ENCODE data around the gene ZIC3. TPM values are rescaled to one million over a fixed set of nuclear protein-coding genes. Genes with fewer than 3 reads are reported as not detected.
A peak's percentile ranks its signal among the peaks of the same experiment; 100 is the strongest.

Gene ZIC3
- under 1 TPM in 1 of 4 donors, not detected in 3; 0.01 TPM for polyA plus RNA-seq
- long read RNA-seq, donor 1, result 0 reads
- long read RNA-seq, donor 2, result 0 reads
- long read RNA-seq, donor 3, result 0 reads
- long read RNA-seq, donor 4, result 0 reads
- long read RNA-seq, donor 5, result 0 reads
- long read RNA-seq, donor 6, result 0 reads
- long read RNA-seq, donor 7, result 0 reads
- long read RNA-seq, donor 8, partial matches to known transcripts, result 0 of 1 reads
- long read RNA-seq, donor 8, other reads (novel, unspliced or antisense), result 0 of 1 reads
- long read RNA-seq, donor 9, result 0 reads
- long read RNA-seq, donor 10, result 0 reads

GRCh38 chrX:137565921-137566745 lies at the start of gene ZIC3:
ZIC3 (plus strand) TSS chrX:137566127; CDS start chrX:137566692, 565 bp downstream.
- WGBS, 3 donors, result 4 to 35% (median 11%) methylated on average over 33 to 69 of the region's 69 CpGs
- DNase-seq (peak; percentile 28 to 44), FAIRE-seq (no peak)
- H3K27me3 ChIP-seq (ENCODE audit: control insufficient read depth in 3 of 3, insufficient read depth in 3 of 3, low read length in 3 of 3), result peaks cover 5 to 78% (median 24%) of the 10 kb centered on the region in 3 donors
- no peaks in the 10 kb centered on the region for H3K9me3 ChIP-seq (ENCODE audit: control insufficient read depth in 2 of 2, insufficient read depth in 1 of 2, low read depth in 1 of 2, low read length in 1 of 2)
- no peak within 1 kb of the TSS for H3K27ac ChIP-seq (ENCODE audit: low read depth in 1 of 3, low read length in 2 of 3)
- H3K4me3 ChIP-seq (ENCODE audit: low read depth in 1 of 3, low read length in 3 of 3), result peak within 1 kb of the TSS in 2 of 3 donors; percentile 7 to 24
- H3K4me1 ChIP-seq (ENCODE audit: control insufficient read depth in 3 of 3, insufficient read depth in 2 of 3, low read depth in 1 of 3, low read length in 2 of 3), result no peaks in the 10 kb centered on the region
- no peaks in the 10 kb centered on the region for H3K36me3 ChIP-seq (ENCODE audit: control insufficient read depth in 3 of 3, insufficient read depth in 2 of 3, low read depth in 1 of 3, low read length in 3 of 3)

- H3K4me1 ChIP-seq (ENCODE audit: control insufficient read depth in 3 of 3, insufficient read depth in 2 of 3, low read depth in 1 of 3, low read length in 2 of 3), result no peaks in the 10 kb centered on the region
- no peak overlapping the region for H3K27ac ChIP-seq (ENCODE audit: low read depth in 1 of 3, low read length in 2 of 3)
- H3K36me3 ChIP-seq (ENCODE audit: control insufficient read depth in 3 of 3, insufficient read depth in 2 of 3, low read depth in 1 of 3, low read length in 3 of 3), result no peaks in the 10 kb centered on the region
- H3K9me3 ChIP-seq (ENCODE audit: control insufficient read depth in 2 of 2, insufficient read depth in 1 of 2, low read depth in 1 of 2, low read length in 1 of 2), result no peaks in the 10 kb centered on the region
- no peak overlapping the region for H3K4me3 ChIP-seq (ENCODE audit: low read depth in 1 of 3, low read length in 3 of 3)
- 52 to 76% (median 64%) methylated on average over 3 of the region's 3 CpGs for WGBS, 3 donors
- no peaks in the 10 kb centered on the region for H3K27me3 ChIP-seq (ENCODE audit: control insufficient read depth in 3 of 3, insufficient read depth in 3 of 3, low read length in 3 of 3)
- DNase-seq (no peak), FAIRE-seq (no peak)
Observed at GRCh38 chrX:137519459-137519858, 46.5 kb upstream of the ZIC3 start.

DNA sequence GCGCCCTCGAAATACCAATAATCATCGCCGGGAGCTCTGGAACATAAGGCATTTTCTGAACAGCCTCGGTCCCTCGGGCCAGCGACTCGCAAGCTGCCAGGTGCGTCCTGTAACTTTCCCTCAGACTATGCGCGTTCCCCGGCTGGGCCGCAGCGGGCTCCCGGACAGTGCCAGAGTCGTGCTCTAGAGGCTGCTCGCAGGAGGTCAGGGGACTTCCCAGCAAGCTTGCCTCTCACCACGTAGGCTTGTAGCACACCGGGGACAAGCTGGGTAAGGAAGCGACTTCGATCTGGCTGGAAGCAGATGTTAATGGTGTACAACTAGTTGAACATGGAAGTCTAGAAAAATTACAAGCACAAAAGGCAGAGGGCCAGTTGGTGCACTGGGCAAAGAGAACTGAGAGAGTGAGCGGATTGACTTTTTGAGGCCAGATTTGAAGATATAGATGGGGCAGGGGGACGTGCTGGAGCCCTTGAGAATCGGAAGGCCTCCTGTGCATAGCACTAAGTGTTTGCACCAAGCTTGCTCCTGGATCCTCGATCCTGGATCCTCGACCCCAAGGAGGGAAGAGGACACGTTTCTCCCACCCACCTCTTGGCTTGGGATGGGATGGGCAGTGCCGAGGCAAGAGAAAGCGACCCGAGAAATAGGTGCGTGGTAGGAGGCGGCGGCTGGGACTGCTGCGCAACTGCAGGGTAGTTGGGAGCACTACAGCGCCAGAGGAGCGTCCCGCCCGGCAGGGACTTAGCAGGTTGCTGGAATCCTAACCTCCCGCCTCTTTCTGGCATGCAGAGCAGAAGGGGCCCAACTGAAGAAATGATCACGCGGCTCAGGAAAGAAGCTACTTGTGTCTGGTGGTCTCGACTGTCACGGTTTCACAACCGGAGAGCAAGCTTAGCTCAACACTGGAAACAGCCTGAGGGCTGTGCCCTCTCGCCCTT lies 19.9 kb upstream of the ZIC3 start:
- no peak for DNase-seq
- H3K9me3 ChIP-seq (ENCODE audit: control insufficient read depth in 2 of 2, insufficient read depth in 1 of 2, low read depth in 1 of 2, low read length in 1 of 2), result no peaks in the 10 kb centered on the region
- no peak for FAIRE-seq
- WGBS, 3 donors, result 8 to 44% (median 28%) methylated on average over 34 to 45 of the region's 45 CpGs
- no peak overlapping the region for H3K4me3 ChIP-seq (ENCODE audit: low read depth in 1 of 3, low read length in 3 of 3)
- no peak overlapping the region for H3K27ac ChIP-seq (ENCODE audit: low read depth in 1 of 3, low read length in 2 of 3)
- no peaks in the 10 kb centered on the region for H3K36me3 ChIP-seq (ENCODE audit: control insufficient read depth in 3 of 3, insufficient read depth in 2 of 3, low read depth in 1 of 3, low read length in 3 of 3)
- peaks cover 4 to 63% (median 25%) of the 10 kb centered on the region in 3 donors for H3K27me3 ChIP-seq (ENCODE audit: control insufficient read depth in 3 of 3, insufficient read depth in 3 of 3, low read length in 3 of 3)
- no peaks in the 10 kb centered on the region for H3K4me1 ChIP-seq (ENCODE audit: control insufficient read depth in 3 of 3, insufficient read depth in 2 of 3, low read depth in 1 of 3, low read length in 2 of 3)

DNA sequence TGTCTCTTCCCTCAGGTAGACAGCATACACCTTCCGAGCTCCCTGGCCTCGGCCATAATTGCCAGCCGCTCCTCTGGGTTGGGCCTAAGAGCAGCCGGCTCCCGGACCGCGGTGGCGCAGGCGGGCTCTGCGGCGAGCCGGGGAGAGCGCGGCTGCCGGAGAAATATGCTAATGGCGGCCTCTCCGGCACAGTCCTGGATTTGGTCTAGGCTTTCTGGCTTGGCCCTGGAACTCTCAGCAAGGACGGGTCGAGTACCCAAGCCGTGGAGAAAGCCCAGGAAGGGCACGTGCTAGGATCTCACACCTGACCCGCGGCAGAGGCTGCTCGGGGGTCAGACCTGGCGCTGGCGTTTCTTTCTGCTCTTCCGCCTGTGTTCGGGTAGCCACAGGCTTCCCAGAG lies 18.6 kb upstream of the ZIC3 start:
- Histone ChIP-seq H3K27ac (ENCODE audit: low read depth in 1 of 3, low read length in 2 of 3) (no peak overlapping the region), H3K4me3 (ENCODE audit: low read depth in 1 of 3, low read length in 3 of 3) (no peak overlapping the region), H3K36me3 (ENCODE audit: control insufficient read depth in 3 of 3, insufficient read depth in 2 of 3, low read depth in 1 of 3, low read length in 3 of 3) (no peaks in the 10 kb centered on the region), H3K27me3 (ENCODE audit: control insufficient read depth in 3 of 3, insufficient read depth in 3 of 3, low read length in 3 of 3) (peaks cover 4 to 70% (median 28%) of the 10 kb centered on the region in 3 donors), H3K4me1 (ENCODE audit: control insufficient read depth in 3 of 3, insufficient read depth in 2 of 3, low read depth in 1 of 3, low read length in 2 of 3) (no peaks in the 10 kb centered on the region), H3K9me3 (ENCODE audit: control insufficient read depth in 2 of 2, insufficient read depth in 1 of 2, low read depth in 1 of 2, low read length in 1 of 2) (no peaks in the 10 kb centered on the region)
- FAIRE-seq, result no peak
- DNase-seq, result no peak
- 4 to 36% (median 12%) methylated on average over 24 to 28 of the region's 28 CpGs for WGBS, 3 donors

GRCh38 chrX:137548261-137548660 lies 17.7 kb upstream of the ZIC3 start:
- 5 to 40% (median 16%) methylated on average over 12 to 14 of the region's 14 CpGs for WGBS, 3 donors

GRCh38 chrX:137549073-137549472 lies 16.9 kb upstream of the ZIC3 start:
- no peak overlapping the region for H3K4me3 ChIP-seq (ENCODE audit: low read depth in 1 of 3, low read length in 3 of 3)
- WGBS, 3 donors, result 3 to 38% (median 8%) methylated on average over 24 of the region's 24 CpGs
- no peaks in the 10 kb centered on the region for H3K9me3 ChIP-seq (ENCODE audit: control insufficient read depth in 2 of 2, insufficient read depth in 1 of 2, low read depth in 1 of 2, low read length in 1 of 2)
- no peak overlapping the region for H3K27ac ChIP-seq (ENCODE audit: low read depth in 1 of 3, low read length in 2 of 3)
- peaks cover 4 to 70% (median 28%) of the 10 kb centered on the region in 3 donors for H3K27me3 ChIP-seq (ENCODE audit: control insufficient read depth in 3 of 3, insufficient read depth in 3 of 3, low read length in 3 of 3)
- no peaks in the 10 kb centered on the region for H3K4me1 ChIP-seq (ENCODE audit: control insufficient read depth in 3 of 3, insufficient read depth in 2 of 3, low read depth in 1 of 3, low read length in 2 of 3)
- no peak for DNase-seq
- FAIRE-seq, result no peak
- H3K36me3 ChIP-seq (ENCODE audit: control insufficient read depth in 3 of 3, insufficient read depth in 2 of 3, low read depth in 1 of 3, low read length in 3 of 3), result no peaks in the 10 kb centered on the region

More at GRCh38 chrX:137548261-137548660, 17.7 kb upstream of the ZIC3 start:
- no peak overlapping the region for H3K4me3 ChIP-seq (ENCODE audit: low read depth in 1 of 3, low read length in 3 of 3)
- no peak for FAIRE-seq
- DNase-seq, result no peak
- H3K27ac ChIP-seq (ENCODE audit: low read depth in 1 of 3, low read length in 2 of 3), result no peak overlapping the region
- H3K27me3 ChIP-seq (ENCODE audit: control insufficient read depth in 3 of 3, insufficient read depth in 3 of 3, low read length in 3 of 3), result peaks cover 4 to 70% (median 28%) of the 10 kb centered on the region in 3 donors
- no peaks in the 10 kb centered on the region for H3K9me3 ChIP-seq (ENCODE audit: control insufficient read depth in 2 of 2, insufficient read depth in 1 of 2, low read depth in 1 of 2, low read length in 1 of 2)
- H3K4me1 ChIP-seq (ENCODE audit: control insufficient read depth in 3 of 3, insufficient read depth in 2 of 3, low read depth in 1 of 3, low read length in 2 of 3), result no peaks in the 10 kb centered on the region
- no peaks in the 10 kb centered on the region for H3K36me3 ChIP-seq (ENCODE audit: control insufficient read depth in 3 of 3, insufficient read depth in 2 of 3, low read depth in 1 of 3, low read length in 3 of 3)

DNA sequence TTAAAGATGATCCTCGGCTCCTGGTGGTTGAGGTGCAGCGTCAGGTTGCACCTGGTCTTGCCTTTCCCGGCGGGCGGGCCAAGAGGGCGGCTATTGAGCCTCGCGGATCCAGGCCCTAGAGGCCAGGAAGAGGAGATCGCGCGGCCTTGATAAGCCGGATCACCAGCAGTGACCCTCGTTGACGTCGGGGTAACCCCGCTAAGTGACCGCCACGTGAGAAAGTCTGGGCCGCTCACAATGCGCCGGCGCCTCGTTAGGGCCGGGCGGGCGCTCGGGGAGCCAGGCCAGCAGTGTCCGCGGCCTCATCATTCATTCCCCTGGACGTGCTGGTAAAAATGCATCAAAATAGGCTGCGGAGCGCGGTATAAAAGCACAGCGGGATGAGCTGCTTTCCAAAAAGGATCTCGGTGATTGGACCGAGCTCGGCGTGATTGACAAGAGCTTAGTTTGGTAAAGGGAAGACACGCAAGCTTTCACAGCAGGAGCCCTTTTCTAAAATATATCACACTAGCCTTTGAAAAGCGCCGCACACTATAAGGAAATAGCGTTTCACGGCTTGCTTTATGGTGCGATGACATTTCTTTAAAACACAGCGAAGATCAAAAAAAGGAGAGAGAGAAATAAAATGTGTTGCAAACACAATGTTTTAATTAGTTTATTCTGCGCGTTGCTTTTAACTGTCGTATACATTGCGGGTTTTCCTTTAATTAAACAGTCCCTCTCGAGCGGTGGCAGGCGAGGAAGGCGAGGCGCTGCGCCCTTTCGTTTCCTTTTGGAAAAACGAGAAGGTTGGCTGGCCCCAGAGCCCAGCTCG lies 15.9 kb upstream of the ZIC3 start:
- FAIRE-seq, result no peak

More for the DNA sequence above, 15.9 kb upstream of the ZIC3 start:
- H3K27me3 ChIP-seq (ENCODE audit: control insufficient read depth in 3 of 3, insufficient read depth in 3 of 3, low read length in 3 of 3), result peaks cover 4 to 64% (median 26%) of the 10 kb centered on the region in 3 donors
- H3K9me3 ChIP-seq (ENCODE audit: control insufficient read depth in 2 of 2, insufficient read depth in 1 of 2, low read depth in 1 of 2, low read length in 1 of 2), result no peaks in the 10 kb centered on the region
- WGBS, 3 donors, result 5 to 45% (median 15%) methylated on average over 47 to 58 of the region's 58 CpGs
- no peaks in the 10 kb centered on the region for H3K36me3 ChIP-seq (ENCODE audit: control insufficient read depth in 3 of 3, insufficient read depth in 2 of 3, low read depth in 1 of 3, low read length in 3 of 3)
- H3K4me1 ChIP-seq (ENCODE audit: control insufficient read depth in 3 of 3, insufficient read depth in 2 of 3, low read depth in 1 of 3, low read length in 2 of 3), result no peaks in the 10 kb centered on the region
- no peak overlapping the region for H3K27ac ChIP-seq (ENCODE audit: low read depth in 1 of 3, low read length in 2 of 3)
- DNase-seq, result no peak
- H3K4me3 ChIP-seq (ENCODE audit: low read depth in 1 of 3, low read length in 3 of 3), result no peak overlapping the region

Measured in small intestine (tissue), 16 donors.